HS-5 (cell line): ENCODE data around the gene CYP4X1.
"Not testable (repeated sequence)": the region's sequence is repeated elsewhere in the genome, so short reads cannot be mapped to it uniquely, and the experiment has no call there.

ENCODE experiments used
- DNase-seq: peaks from one replicate; pipeline ENCODE4 v3.0.0-alpha.2; 2012; ENCODE audit warnings: low read depth

Gene CYP4X1

GRCh38 chr1:47023268-47024140 lies at the start of gene CYP4X1:
TSS of gene CYP4X1 (plus strand) at chr1:47023669. CDS start at chr1:47023818, 149 bp downstream.
- no peak for DNase-seq

- DNase-seq = no peak
These were observed 40.2 kb upstream of the CYP4X1 start for GRCh38 chr1:46983166-46983829.

GRCh38 chr1:46983830-46984586 lies 39.5 kb upstream of the CYP4X1 start:
- DNase-seq = no peak

- DNase-seq = not testable (repeated sequence)
These were observed 32.9 kb upstream of the CYP4X1 start for GRCh38 chr1:46990541-46990940.

GRCh38 chr1:46991083-46991923 lies 32.2 kb upstream of the CYP4X1 start:
- no peak for DNase-seq

GRCh38 chr1:46996659-46997281 lies 26.7 kb upstream of the CYP4X1 start:
- no peak for DNase-seq

GRCh38 chr1:47002211-47002610 lies 21.3 kb upstream of the CYP4X1 start:
- DNase-seq = no peak

GRCh38 chr1:47003896-47004403 lies 19.5 kb upstream of the CYP4X1 start:
- DNase-seq = no peak

GRCh38 chr1:47006437-47006836 lies 17.0 kb upstream of the CYP4X1 start:
- DNase-seq = not testable (repeated sequence)

GRCh38 chr1:47013293-47013692 lies 10.2 kb upstream of the CYP4X1 start:
- DNase-seq = no peak

- DNase-seq = no peak
These were observed 2.4 kb upstream of the CYP4X1 start for GRCh38 chr1:47021070-47021469.

GRCh38 chr1:47024141-47024801 lies 802 bp downstream of the CYP4X1 start:
- no peak for DNase-seq

GRCh38 chr1:47030170-47030805 lies 6.8 kb downstream of the CYP4X1 start:
- DNase-seq = no peak

- DNase-seq = no peak
These were observed 7.6 kb downstream of the CYP4X1 start for GRCh38 chr1:47031059-47031458.

- DNase-seq = no peak
These were observed 8.1 kb downstream of the CYP4X1 start for GRCh38 chr1:47031585-47031984.

- DNase-seq = no peak
These were observed 13.3 kb downstream of the CYP4X1 start for GRCh38 chr1:47036764-47037163.

- no peak for DNase-seq
These were observed 35.9 kb downstream of the CYP4X1 start for GRCh38 chr1:47059376-47059775.

GRCh38 chr1:47067097-47067594 lies 43.7 kb downstream of the CYP4X1 start, which contains the start of gene CYP4Z1:
TSS of gene CYP4Z1 (plus strand) at chr1:47067231. CDS start at chr1:47067491, 260 bp downstream.
- DNase-seq = no peak

- DNase-seq = not testable (repeated sequence)
These were observed 45.6 kb downstream of the CYP4X1 start for GRCh38 chr1:47069080-47069479.

GRCh38 chr1:47069509-47069908 lies 46.0 kb downstream of the CYP4X1 start:
- DNase-seq = not testable (repeated sequence)
